Measurements from ENCODE around the gene SCYL3.
"Not testable (repeated sequence)": the region's sequence is repeated elsewhere in the genome, so short reads cannot be mapped to it uniquely, and the experiment has no call there.

Gene SCYL3

GRCh38 chr1:169899519-169900217, 6.0 kb upstream of the SCYL3 start:
- no peak for DNase-seq

GRCh38 chr1:169896013-169896412, 2.3 kb upstream of the SCYL3 start:
- no peak for DNase-seq

DNA sequence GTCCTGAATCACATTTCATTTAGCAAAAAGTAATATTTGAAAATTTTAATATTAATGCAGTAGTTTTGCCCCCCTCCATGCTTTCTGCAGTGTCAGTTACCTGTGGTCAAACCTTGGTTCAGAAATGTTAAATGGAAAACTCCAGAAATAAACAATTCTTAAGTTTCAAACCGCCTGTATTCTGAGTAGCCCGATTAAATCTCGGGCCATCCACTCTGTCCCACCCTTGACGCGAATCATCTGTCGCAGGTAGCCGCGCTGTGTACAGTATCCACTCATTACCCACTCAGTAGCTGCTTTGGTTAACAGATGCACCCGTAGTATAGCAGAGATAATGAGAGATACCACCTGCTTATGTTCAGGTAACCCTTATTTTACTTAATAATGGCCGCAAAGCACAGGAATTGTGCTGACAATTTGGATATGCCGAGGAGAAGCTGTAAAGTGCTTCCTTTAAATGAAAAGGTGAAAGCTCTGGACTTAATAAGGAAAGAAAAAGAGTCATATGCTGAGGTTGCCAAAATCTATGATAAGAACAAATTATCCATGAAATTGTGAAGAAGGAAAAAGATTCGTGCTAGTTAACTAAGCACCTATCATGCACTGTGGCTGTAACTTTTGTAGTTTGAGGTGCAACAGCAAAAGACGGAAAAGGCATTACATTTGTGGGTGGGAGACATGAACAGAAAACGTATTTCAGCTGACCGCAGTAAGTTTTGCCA, 889 bp upstream of the SCYL3 start:
- no peak for DNase-seq

- DNase-seq = peak in 1 of 5 donors; percentile 17
Observed at GRCh38 chr1:169892927-169893644, 610 bp downstream of the SCYL3 start.

DNA sequence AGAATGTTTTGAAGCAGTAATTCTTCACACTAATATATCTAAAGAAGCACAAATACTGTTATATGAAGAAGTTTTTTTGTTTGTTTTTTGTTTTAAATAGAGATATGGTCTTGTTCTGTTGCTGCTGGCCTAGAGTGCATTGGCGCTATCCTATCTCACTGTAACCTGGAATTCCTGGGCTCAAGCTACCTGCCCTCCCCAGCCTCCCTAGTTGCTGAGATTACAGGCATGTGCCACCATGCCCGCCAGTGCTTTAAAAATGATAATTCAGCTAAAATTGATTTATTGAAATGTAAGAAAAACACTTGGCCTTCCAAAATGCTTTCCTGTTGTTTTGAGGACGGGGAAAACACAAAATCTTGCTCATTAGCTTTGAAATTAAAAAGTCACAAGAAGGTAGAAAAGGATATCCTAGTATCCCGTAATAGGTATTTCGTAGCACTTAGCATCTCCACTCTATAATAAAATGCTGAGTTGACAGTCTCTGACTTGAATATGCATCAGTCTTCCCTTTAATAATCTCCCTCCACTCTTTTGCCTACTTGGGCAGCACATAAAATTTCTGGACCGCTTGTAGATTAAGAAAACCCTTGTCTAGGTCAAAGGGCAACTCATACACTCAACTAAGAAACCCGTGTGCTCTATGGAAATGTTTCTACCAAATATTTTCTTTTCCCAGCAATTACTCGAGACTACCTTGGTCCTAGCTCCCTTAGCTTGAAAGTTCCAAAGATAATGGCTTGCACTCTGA, 1.3 kb downstream of the SCYL3 start:
- DNase-seq = no peak

DNA sequence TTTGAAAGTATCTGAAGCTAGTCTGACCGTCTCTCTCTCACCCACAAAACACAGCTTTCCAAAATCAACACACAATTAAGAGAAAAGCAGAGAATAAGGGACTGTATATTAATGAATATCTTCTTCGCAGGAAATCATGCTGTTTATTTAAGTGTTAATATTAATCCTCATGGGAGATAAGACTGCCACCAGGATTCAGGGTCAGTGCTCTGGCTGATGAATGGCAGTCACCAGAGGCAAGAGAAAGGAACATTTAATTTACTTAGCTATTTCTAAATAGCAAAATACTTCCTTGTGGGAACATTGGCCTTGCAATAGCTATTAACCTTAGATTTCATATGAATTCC, 2.2 kb downstream of the SCYL3 start:
- DNase-seq = no peak

- DNase-seq = peak in 3 of 5 donors; percentile 20 to 75 (median 29)
Observed at GRCh38 chr1:169890761-169891538, 2.7 kb downstream of the SCYL3 start.

- no peak for DNase-seq
Observed at GRCh38 chr1:169889871-169890270, 3.8 kb downstream of the SCYL3 start.

- DNase-seq = no peak
Observed at GRCh38 chr1:169886931-169887330, 6.8 kb downstream of the SCYL3 start.

- DNase-seq = no peak
Observed at GRCh38 chr1:169886422-169886821, 7.3 kb downstream of the SCYL3 start.

DNA sequence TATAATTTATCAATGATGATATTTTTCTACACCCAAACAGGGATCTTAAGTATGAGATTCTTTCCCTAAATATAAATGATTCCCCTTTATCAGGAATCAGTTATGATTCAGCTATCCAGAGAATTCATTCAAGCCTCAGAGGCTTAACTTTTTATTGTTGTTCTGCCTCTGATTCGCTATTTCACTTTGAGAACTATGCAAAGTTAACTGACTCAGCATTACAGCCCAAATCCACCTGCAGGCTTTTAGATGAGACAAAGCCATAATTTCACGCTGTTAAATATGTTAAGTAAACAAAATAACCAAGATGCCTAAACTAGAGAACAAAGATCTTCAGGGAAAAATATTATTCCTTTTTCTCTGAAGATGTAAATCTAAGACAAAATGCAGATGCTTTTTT, 8.5 kb downstream of the SCYL3 start:
- no peak for DNase-seq

DNA sequence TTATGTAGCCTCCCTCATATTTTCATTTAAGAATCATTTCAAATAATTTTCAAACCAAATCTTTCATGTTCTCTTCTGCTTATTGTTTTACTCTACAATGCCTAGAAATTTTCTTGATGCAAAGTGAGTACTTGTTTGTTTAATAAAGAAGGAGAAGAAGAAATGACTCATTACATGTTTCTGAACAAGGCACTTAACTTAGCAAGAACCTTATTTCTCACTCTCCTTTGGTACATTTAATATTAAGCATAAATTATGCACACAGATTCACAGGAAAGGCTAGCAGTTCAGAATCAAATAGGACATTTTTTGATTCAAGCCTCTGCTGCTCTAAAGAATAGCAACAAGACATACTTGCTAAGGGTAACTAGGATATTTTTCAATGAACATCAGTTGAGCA, 9.1 kb downstream of the SCYL3 start:
- DNase-seq = no peak

DNA sequence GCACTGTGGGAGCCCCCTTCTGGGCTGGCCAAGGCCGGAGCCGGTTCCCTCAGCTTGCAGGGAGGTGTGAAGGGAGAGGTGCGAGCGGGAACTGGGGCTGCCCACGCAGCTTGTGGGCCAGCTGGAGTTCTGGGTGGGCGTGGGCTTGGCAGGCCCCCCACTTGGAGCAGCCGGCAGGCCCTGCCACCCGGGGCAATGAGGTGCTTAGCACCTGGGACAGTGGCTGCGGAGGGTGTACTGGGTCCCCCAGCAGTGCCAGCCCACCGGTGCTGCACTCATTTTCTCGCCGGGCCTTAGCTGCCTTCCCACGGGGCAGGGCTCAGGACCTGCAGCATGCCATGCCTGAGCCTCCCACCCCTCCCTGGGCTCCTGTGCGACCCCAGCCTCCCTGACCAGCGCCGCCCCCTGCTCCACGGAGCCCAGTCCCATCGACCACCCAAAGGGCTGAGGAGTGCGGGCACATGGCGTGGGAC, 11.6 kb downstream of the SCYL3 start:
- no peak for DNase-seq

DNA sequence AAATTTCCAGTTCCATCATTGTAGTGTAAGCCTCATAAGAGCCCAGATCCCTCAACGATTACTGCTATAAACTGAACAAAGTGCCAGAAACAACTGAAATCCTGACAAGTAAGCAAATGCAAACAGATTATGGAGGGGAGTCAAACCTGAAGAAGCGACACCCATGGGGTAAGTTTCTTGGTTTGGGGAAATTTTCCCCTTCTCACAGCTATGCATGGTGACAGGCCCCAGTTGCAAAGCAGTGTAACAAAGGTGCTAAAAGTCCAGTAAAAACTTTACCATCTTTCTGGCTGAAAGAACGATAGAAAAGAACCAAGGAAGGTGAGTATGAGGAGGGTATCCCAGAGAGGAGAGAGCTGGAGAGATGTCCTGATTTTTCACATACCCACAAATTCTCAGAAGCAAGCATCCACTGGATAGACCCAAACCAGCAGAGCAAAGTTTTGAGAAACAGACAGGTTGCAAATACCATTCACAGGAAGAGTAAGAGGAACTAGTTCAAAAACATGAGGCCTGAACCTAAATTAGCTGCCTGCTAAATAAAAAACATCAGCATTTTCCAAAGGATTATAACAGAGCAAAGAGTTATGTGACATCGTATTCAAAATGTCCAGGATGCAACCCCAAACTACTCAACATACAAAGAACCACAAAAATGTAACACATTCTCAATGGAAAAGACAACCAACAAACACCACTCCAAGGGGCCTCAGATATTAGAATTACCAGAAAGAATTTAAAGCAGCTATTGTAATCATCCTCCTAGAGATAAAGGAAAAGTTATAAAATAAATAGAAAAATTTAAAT, 14.5 kb downstream of the SCYL3 start:
- DNase-seq = no peak

DNA sequence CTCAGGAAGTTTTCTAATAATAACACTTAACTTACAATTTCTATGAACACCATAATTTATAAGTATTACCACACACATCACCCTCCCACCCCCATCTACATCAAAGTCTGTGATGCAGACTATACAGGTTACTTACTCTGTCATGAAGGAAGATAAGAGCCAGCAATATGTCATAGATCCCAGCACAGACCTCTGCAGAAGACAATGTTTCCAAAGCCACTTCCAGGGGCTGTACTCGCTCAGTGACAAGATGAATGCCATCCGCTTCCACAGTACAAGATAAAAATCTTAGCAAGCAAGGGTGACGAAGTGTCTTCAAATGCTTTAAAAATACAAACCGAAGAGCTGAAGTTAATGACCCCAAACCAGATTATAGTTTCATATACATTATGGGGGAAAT, 15.2 kb downstream of the SCYL3 start:
- no peak for DNase-seq

DNA sequence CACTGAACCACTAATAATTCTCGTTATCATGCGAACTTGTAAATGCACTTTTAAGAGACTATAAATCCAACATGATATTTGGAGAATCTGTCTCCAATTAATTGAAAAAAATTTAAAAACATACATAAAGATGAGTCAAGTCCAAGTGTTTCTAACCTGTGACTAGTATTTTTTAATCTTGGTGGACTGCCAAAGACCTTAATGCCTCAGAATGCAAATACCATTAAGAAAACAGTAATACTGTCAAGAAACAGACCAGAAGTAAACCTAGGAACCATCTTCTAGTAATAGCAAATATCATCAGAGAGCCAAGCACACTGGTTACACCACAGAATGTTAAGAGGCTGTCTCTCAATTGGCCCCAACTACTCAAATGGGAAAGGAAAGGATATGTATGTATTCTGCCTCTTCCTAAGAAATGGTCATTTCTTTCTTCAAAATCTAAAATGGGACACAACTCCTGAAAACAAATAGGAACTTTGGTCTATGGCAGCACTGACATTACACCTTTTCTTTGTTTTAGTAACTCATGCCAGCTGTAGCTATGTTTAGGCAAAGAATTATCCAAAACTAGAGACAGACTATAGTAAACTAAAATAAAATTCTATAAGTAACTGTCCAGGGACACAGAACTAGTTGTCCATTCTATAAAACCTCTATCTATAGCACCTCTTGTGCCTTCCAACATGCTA, 15.8 kb downstream of the SCYL3 start:
- no peak for DNase-seq

DNA sequence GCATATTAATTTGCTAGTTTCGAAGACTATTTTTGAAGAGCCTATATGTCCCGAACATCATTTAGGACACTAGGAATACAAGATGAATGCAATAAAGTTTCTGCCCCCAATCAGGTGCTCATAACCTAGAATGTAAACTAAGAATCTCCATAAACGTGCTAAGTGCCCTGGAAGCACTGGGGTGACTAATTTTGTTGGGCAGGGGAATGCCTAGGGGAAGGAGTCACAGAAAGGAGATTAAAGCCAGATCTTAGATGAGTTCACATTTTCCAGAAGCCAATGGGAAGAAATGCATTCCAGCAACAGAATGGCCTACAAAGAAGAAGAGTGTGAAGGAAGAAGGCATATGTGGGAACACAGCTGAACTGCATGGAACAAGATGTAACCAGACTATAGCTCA, 19.5 kb downstream of the SCYL3 start:
- DNase-seq = no peak

- DNase-seq = no peak
Observed at GRCh38 chr1:169873582-169874199, 20.0 kb downstream of the SCYL3 start.

DNA sequence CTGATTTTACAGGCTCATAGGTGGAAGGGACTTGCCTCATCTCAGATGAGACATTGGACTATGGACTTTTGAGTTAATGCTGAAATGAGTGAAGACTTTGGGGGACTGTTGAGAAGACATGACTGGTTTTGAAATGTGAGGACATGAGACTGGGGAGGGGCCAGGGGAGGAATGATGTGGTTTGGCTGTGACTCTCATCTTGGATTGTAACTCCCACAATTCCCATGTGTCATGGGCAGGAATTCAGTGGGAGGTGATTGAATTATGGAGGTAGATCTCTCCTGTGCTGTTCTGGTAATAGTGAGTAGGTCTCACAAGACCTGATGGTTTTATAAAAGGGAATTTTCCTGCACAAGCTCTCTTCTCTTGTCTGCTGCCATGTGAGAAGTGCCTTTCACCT, 20.8 kb downstream of the SCYL3 start:
- no peak for DNase-seq

GRCh38 chr1:169871988-169872387, 21.7 kb downstream of the SCYL3 start:
- DNase-seq = not testable (repeated sequence)

All from T-helper 1 cell (primary cell).